ENCODE data around the gene RERE. TPM values are rescaled to one million over a fixed set of nuclear protein-coding genes. Genes with fewer than 3 reads are reported as not detected.

Gene RERE
- total and polyA plus RNA-seq, 2 donors (not counting 3 experiments of a cell fraction or from before 2014, with no cell fraction given) = 14.1 to 113 TPM

- CTCF ChIA-PET = interaction anchor here (0.6 to 5.7 kb wide), 55 partner anchors 8 to 647 kb away, joined by 3 to 396 read pairs (median 5); partner anchors contain the start of genes ERRFI1 and PARK7
- DNase-seq (ENCODE audit: low read depth, low spot score) (peak; percentile 76), FAIRE-seq (peak; percentile 98)
- no TSS peak for BruUV-seq (replicated peaks)
- intact Hi-C loops (cut with micrococcal nuclease) = loop anchor here (1.0 to 2.0 kb wide), 8 partner anchors 34 to 339 kb away; no protein-coding TSS in a partner anchor
- Histone ChIP-seq H3K9me3 (replicated peaks; ENCODE audit: control insufficient read depth, insufficient read depth, low read length) (no peaks in the 10 kb centered on the region), H3K27ac (ENCODE audit: insufficient read depth, low read depth, low read length) (no peak overlapping the region), H3K9ac (replicated peaks; ENCODE audit: extremely low read depth, insufficient read depth, low read length) (no peak overlapping the region), H3K79me2 (ENCODE audit: control insufficient read depth, insufficient read depth, low read length) (no peaks in the 10 kb centered on the region), H3K9me1 (replicated peaks; ENCODE audit: control insufficient read depth, extremely low read depth, insufficient read depth, low read length) (no peaks in the 10 kb centered on the region), H3K36me3 (ENCODE audit: control insufficient read depth in 2 of 2, extremely low read depth in 1 of 2, insufficient read depth in 2 of 2, low read length in 2 of 2) (no peaks in the 10 kb centered on the region), H3K4me1 (ENCODE audit: control insufficient read depth, extremely low read depth, insufficient read depth, low read length) (peaks cover 7% of the 10 kb centered on the region), H3K4me2 (ENCODE audit: insufficient read depth, low read length) (no peak overlapping the region), H2AFZ (ENCODE audit: low read depth, low read length) (peak overlapping the region; percentile 58), H3K4me3 (replicated peaks in 1 of 3; ENCODE audit: insufficient read depth in 1 of 3, low read depth in 1 of 3, low read length in 3 of 3) (no peak overlapping the region), H4K20me1 (replicated peaks; ENCODE audit: control insufficient read depth, extremely low read depth, insufficient read depth, low read length) (no peaks in the 10 kb centered on the region), H3K27me3 (ENCODE audit: control insufficient read depth in 2 of 2, insufficient read depth in 2 of 2, low read length in 2 of 2) (no peaks in the 10 kb centered on the region)
- TF ChIP-seq POLR2AphosphoS5 (IDR thresholded peaks at IDR 0.05; ENCODE audit: insufficient read depth, low read depth, low read length) (no peak), CTCF (IDR thresholded peaks at IDR 0.05; ENCODE audit: extremely low read depth in 1 of 2, insufficient read depth in 1 of 2, low read depth in 1 of 2, low read length in 2 of 2) (peak; percentile 86 to 88)
- POLR2A ChIA-PET = interaction anchor here (0.8 to 2.8 kb wide), 3 partner anchors 38 to 300 kb away, joined by 3 to 8 read pairs (median 6); no protein-coding TSS in a partner anchor
- dilution Hi-C loops (cut with MboI; ENCODE audit: extremely low pct_ligation_motif_present, low sequenced_read_pairs) = loop anchor here (10.0 kb wide), 1 partner anchor 300 kb away; no protein-coding TSS in a partner anchor
Measured at GRCh38 chr1:8314346-8315280, 502.8 kb downstream of the RERE start.

- H3K27ac ChIP-seq (ENCODE audit: insufficient read depth, low read depth, low read length) = no peak overlapping the region
- H3K9me1 ChIP-seq (replicated peaks; ENCODE audit: control insufficient read depth, extremely low read depth, insufficient read depth, low read length) = no peaks in the 10 kb centered on the region
- no peaks in the 10 kb centered on the region for H3K9me3 ChIP-seq (replicated peaks; ENCODE audit: control insufficient read depth, insufficient read depth, low read length)
- no peaks in the 10 kb centered on the region for H3K79me2 ChIP-seq (ENCODE audit: control insufficient read depth, insufficient read depth, low read length)
- H3K4me2 ChIP-seq (ENCODE audit: insufficient read depth, low read length) = no peak overlapping the region
- no peak overlapping the region for H3K4me3 ChIP-seq (replicated peaks in 1 of 3; ENCODE audit: insufficient read depth in 1 of 3, low read depth in 1 of 3, low read length in 3 of 3)
- FAIRE-seq (no peak), DNase-seq (ENCODE audit: low read depth, low spot score) (no peak)
- H3K27me3 ChIP-seq (ENCODE audit: control insufficient read depth in 2 of 2, insufficient read depth in 2 of 2, low read length in 2 of 2) = no peaks in the 10 kb centered on the region
- intact Hi-C loops (cut with micrococcal nuclease) (no loop called here), dilution Hi-C loops (cut with MboI; ENCODE audit: extremely low pct_ligation_motif_present, low sequenced_read_pairs) (loop anchor here (10.0 kb wide), 1 partner anchor 298 kb away; no protein-coding TSS in a partner anchor)
- no TSS peak for BruUV-seq (replicated peaks)
- no peak for TF ChIP-seq MAX (IDR thresholded peaks at IDR 0.05; ENCODE audit: insufficient read depth, insufficient read length)
- CTCF ChIA-PET = interaction anchor here (1.3 to 4.7 kb wide), 7 partner anchors 11 to 297 kb away, joined by 5 to 396 read pairs (median 13); partner anchors contain the start of gene ERRFI1
- POLR2A ChIA-PET = no interaction called here
- no peak overlapping the region for H3K9ac ChIP-seq (replicated peaks; ENCODE audit: extremely low read depth, insufficient read depth, low read length)
- H2AFZ ChIP-seq (ENCODE audit: low read depth, low read length) = no peak overlapping the region
- no peaks in the 10 kb centered on the region for H4K20me1 ChIP-seq (replicated peaks; ENCODE audit: control insufficient read depth, extremely low read depth, insufficient read depth, low read length)
- peaks cover 4% of the 10 kb centered on the region for H3K4me1 ChIP-seq (ENCODE audit: control insufficient read depth, extremely low read depth, insufficient read depth, low read length)
- H3K36me3 ChIP-seq (ENCODE audit: control insufficient read depth in 2 of 2, extremely low read depth in 1 of 2, insufficient read depth in 2 of 2, low read length in 2 of 2) = no peaks in the 10 kb centered on the region
Measured at GRCh38 chr1:8313231-8313630, 504.2 kb downstream of the RERE start.
